HEK293T (cell line): ENCODE measurements around the gene CDH13.

Experiments
- ARNT ChIP-seq: fragments of 450-650 bp; IDR thresholded peaks from 2 replicates; pipeline ENCODE4 v1.6.1; 2017; ENCODE audit warnings: mild to moderate bottlenecking
- CTBP1 ChIP-seq: fragments of 450-650 bp; IDR thresholded peaks from 2 replicates; pipeline ENCODE4 v1.6.1; 2016; ENCODE audit warnings: borderline replicate concordance
- ELF4 ChIP-seq: fragments of 450-650 bp; IDR thresholded peaks from 2 replicates; pipeline ENCODE4 v1.6.1; 2017; ENCODE audit warnings: antibody characterized with exemption
- SP1 ChIP-seq: fragments of 450-650 bp; IDR thresholded peaks from 2 replicates; pipeline ENCODE4 v1.6.1; 2017
- ZNF384 ChIP-seq: fragments of 450-650 bp; IDR thresholded peaks from 2 replicates; pipeline ENCODE4 v1.6.1; 2016

- TF ChIP-seq ARNT = no peak
- no peak for TF ChIP-seq SP1
- TF ChIP-seq ZNF384 = no peak
- no peak for TF ChIP-seq ELF4
- no peak for TF ChIP-seq CTBP1
These were observed 882.5 kb downstream of the CDH13 start for GRCh38 chr16:83509316-83509715.
